Measurements from ENCODE around the gene CAMK2N1.

GRCh38 chr1:20495661-20496060 is 9.7 kb upstream of the CAMK2N1 start:
- TF ChIP-seq CTCF (IDR thresholded peaks at IDR 0.05 in 4 of 5, conservative IDR thresholded peaks at IDR 0.05 in 1 of 5) = no peak
- TF ChIP-seq POLR2A (IDR thresholded peaks at IDR 0.05) = no peak
